Karpas-422 (cell line): ENCODE results near the gene OXNAD1. TPM values are rescaled to one million over a fixed set of nuclear protein-coding genes. Genes with fewer than 3 reads are reported as not detected.

Experiments
- DNase-seq: peaks from one replicate; pipeline ENCODE4 v3.0.0-alpha.2; 2015
- H2AFZ ChIP-seq: fragments of 200-600 bp; sonication (generic); 2 replicates; pipeline ENCODE4 v1.6.1; 2014; ENCODE audit warnings: antibody characterized with exemption, low read length, mixed read lengths
- H3K27ac ChIP-seq: fragments of 200-600 bp; sonication (generic); 2 replicates; pipeline ENCODE4 v1.5.1; 2014; ENCODE audit warnings: mild to moderate bottlenecking, low read length, moderate library complexity
- H3K27me3 ChIP-seq: fragments of 200-600 bp; sonication (generic); 2 replicates; pipeline ENCODE4 v1.6.1; 2014; ENCODE audit warnings: low read length, mixed read lengths
- H3K36me3 ChIP-seq: fragments of 200-600 bp; sonication (generic); 2 replicates; pipeline ENCODE4 v1.6.1; 2014; ENCODE audit warnings: low read length, mixed read lengths; ENCODE audit not compliant: insufficient read depth
- H3K4me1 ChIP-seq: fragments of 200-600 bp; sonication (generic); 2 replicates; pipeline ENCODE4 v1.6.1; 2014; ENCODE audit warnings: mild to moderate bottlenecking, low read length, mixed read lengths
- H3K4me2 ChIP-seq: fragments of 200-600 bp; sonication (generic); 2 replicates; pipeline ENCODE4 v1.6.1; 2014; ENCODE audit warnings: low read length, low read depth, mild to moderate bottlenecking; ENCODE audit not compliant: poor library complexity, severe bottlenecking
- H3K4me3 ChIP-seq: fragments of 200-600 bp; sonication (generic); 2 replicates; pipeline ENCODE4 v1.5.1; 2014; ENCODE audit warnings: mild to moderate bottlenecking, antibody characterized with exemption, low read length, mixed read lengths
- H3K79me2 ChIP-seq: fragments of 200-600 bp; sonication (generic); 2 replicates; pipeline ENCODE4 v1.6.1; 2014; ENCODE audit warnings: mild to moderate bottlenecking, low read length, mixed read lengths
- H3K9ac ChIP-seq: fragments of 200-600 bp; sonication (generic); 2 replicates; pipeline ENCODE4 v1.6.0; 2014; ENCODE audit warnings: low read length
- H3K9me2 ChIP-seq: fragments of 200-600 bp; sonication (generic), shearing (Covaris generic); replicated peaks from 2 replicates; pipeline ENCODE4 v1.6.0; 2014; ENCODE audit warnings: mild to moderate bottlenecking, low read length, moderate library complexity; ENCODE audit not compliant: insufficient read depth
- H3K9me3 ChIP-seq: fragments of 300-700, 200-600 bp; sonication (generic); 2 replicates; pipeline ENCODE4 v1.6.1; 2014; ENCODE audit warnings: low read length, mixed read lengths
- H4K20me1 ChIP-seq: fragments of 200-600 bp; sonication (generic); 2 replicates; pipeline ENCODE4 v1.6.1; 2014; ENCODE audit warnings: mild to moderate bottlenecking, antibody characterized with exemption, low read length, low read depth; ENCODE audit not compliant: insufficient read depth
- total RNA-seq: library from RNA; depleted of rRNA; stranded (reverse); fragments of >200 nt; shearing (Covaris generic); gene quantifications from 2 replicates; pipeline ENCODE4 v1.2.3, GENCODE V29; 2014; ENCODE audit warnings: low replicate concordance

Gene OXNAD1
- total RNA-seq, 1 experiment from 2014 or later = 30.3 TPM

- no peaks in the 10 kb centered on the region for H4K20me1 ChIP-seq
- peaks cover 61% of the 10 kb centered on the region for H3K36me3 ChIP-seq
- H3K9me3 ChIP-seq = no peaks in the 10 kb centered on the region
- H3K4me3 ChIP-seq = no peak overlapping the region
- no peak for DNase-seq
- peaks cover 37% of the 10 kb centered on the region for H3K79me2 ChIP-seq
- H3K9ac ChIP-seq = no peak overlapping the region
- no peaks in the 10 kb centered on the region for H3K27me3 ChIP-seq
- no peak overlapping the region for H3K4me2 ChIP-seq
- no peaks in the 10 kb centered on the region for H3K9me2 ChIP-seq
- H3K4me1 ChIP-seq = peaks cover 4% of the 10 kb centered on the region; the same call in 1 of the 2 replicates
- H3K27ac ChIP-seq = no peak overlapping the region
- H2AFZ ChIP-seq = no peak overlapping the region
Observed at GRCh38 chr3:16319723-16320122, 54.7 kb downstream of the OXNAD1 start.

- H2AFZ ChIP-seq = no peak overlapping the region
- no peak overlapping the region for H3K4me3 ChIP-seq
- H3K4me1 ChIP-seq = peaks cover 11% of the 10 kb centered on the region
- H3K9me2 ChIP-seq = no peaks in the 10 kb centered on the region
- H4K20me1 ChIP-seq = peaks cover under 1% of the 10 kb centered on the region; the same call in 1 of the 2 replicates
- no peaks in the 10 kb centered on the region for H3K27me3 ChIP-seq
- H3K9me3 ChIP-seq = no peaks in the 10 kb centered on the region
- no peak overlapping the region for H3K4me2 ChIP-seq
- H3K36me3 ChIP-seq = peaks cover 65% of the 10 kb centered on the region
- peaks cover 41% of the 10 kb centered on the region for H3K79me2 ChIP-seq
- H3K27ac ChIP-seq = 0 out of 2 replicates have a peak overlapping the region, but pooled peaks have one; percentile 13
- no peak overlapping the region for H3K9ac ChIP-seq
- DNase-seq = no peak
Observed at GRCh38 chr3:16320711-16321110, 55.7 kb downstream of the OXNAD1 start.

- Histone ChIP-seq H3K9me2 (no peaks in the 10 kb centered on the region), H4K20me1 (peaks cover 5% of the 10 kb centered on the region; the same call in 1 of the 2 replicates), H3K79me2 (peaks cover 45% of the 10 kb centered on the region), H3K9me3 (no peaks in the 10 kb centered on the region), H3K9ac (no peak overlapping the region), H3K27me3 (no peaks in the 10 kb centered on the region), H3K27ac (no peak overlapping the region), H3K4me3 (no peak overlapping the region), H3K4me2 (no peak overlapping the region), H3K4me1 (peaks cover 25% of the 10 kb centered on the region), H3K36me3 (peaks cover 66% of the 10 kb centered on the region), H2AFZ (no peak overlapping the region)
- no peak for DNase-seq
Observed at GRCh38 chr3:16322189-16322588, 57.2 kb downstream of the OXNAD1 start.

- H3K9ac ChIP-seq = no peak overlapping the region
- peaks cover 5% of the 10 kb centered on the region; the same call in 1 of the 2 replicates for H4K20me1 ChIP-seq
- H3K4me1 ChIP-seq = peaks cover 35% of the 10 kb centered on the region
- H3K27ac ChIP-seq = no peak overlapping the region
- no peak overlapping the region for H2AFZ ChIP-seq
- no peaks in the 10 kb centered on the region for H3K9me2 ChIP-seq
- no peak for DNase-seq
- no peaks in the 10 kb centered on the region for H3K27me3 ChIP-seq
- H3K4me3 ChIP-seq = no peak overlapping the region
- H3K79me2 ChIP-seq = peaks cover 37% of the 10 kb centered on the region
- peaks cover 59% of the 10 kb centered on the region for H3K36me3 ChIP-seq
- no peak overlapping the region for H3K4me2 ChIP-seq
- no peaks in the 10 kb centered on the region for H3K9me3 ChIP-seq
Observed at GRCh38 chr3:16323737-16324136, 58.7 kb downstream of the OXNAD1 start.

GRCh38 chr3:16325850-16326249, 60.8 kb downstream of the OXNAD1 start:
- no peak for DNase-seq
- H3K9ac ChIP-seq = no peak overlapping the region

GRCh38 chr3:16326724-16327349, 61.8 kb downstream of the OXNAD1 start:
- Histone ChIP-seq H3K9ac (no peak overlapping the region), H3K27me3 (no peaks in the 10 kb centered on the region)

More at GRCh38 chr3:16325850-16326249, 60.8 kb downstream of the OXNAD1 start:
- H3K79me2 ChIP-seq = peaks cover 45% of the 10 kb centered on the region
- no peak overlapping the region for H2AFZ ChIP-seq
- H3K4me3 ChIP-seq = no peak overlapping the region
- peaks cover 60% of the 10 kb centered on the region; the same call in 1 of the 2 replicates for H3K36me3 ChIP-seq
- H3K4me2 ChIP-seq = peak overlapping the region; percentile 16
- no peaks in the 10 kb centered on the region for H3K9me2 ChIP-seq
- peaks cover 5% of the 10 kb centered on the region; the same call in 1 of the 2 replicates for H4K20me1 ChIP-seq
- peaks cover 43% of the 10 kb centered on the region for H3K4me1 ChIP-seq
- H3K27ac ChIP-seq = peak overlapping the region; percentile 72
- H3K9me3 ChIP-seq = no peaks in the 10 kb centered on the region
- no peaks in the 10 kb centered on the region for H3K27me3 ChIP-seq

GRCh38 chr3:16328124-16328523, 63.1 kb downstream of the OXNAD1 start:
- Histone ChIP-seq H3K4me2 (no peak overlapping the region), H3K36me3 (peaks cover 76% of the 10 kb centered on the region), H3K79me2 (peaks cover 64% of the 10 kb centered on the region), H2AFZ (no peak overlapping the region), H3K4me3 (no peak overlapping the region), H4K20me1 (peaks cover 5% of the 10 kb centered on the region; the same call in 1 of the 2 replicates), H3K27me3 (no peaks in the 10 kb centered on the region), H3K9me2 (no peaks in the 10 kb centered on the region), H3K9me3 (no peaks in the 10 kb centered on the region), H3K27ac (no peak overlapping the region), H3K4me1 (peaks cover 43% of the 10 kb centered on the region), H3K9ac (no peak overlapping the region)
- DNase-seq = no peak

More at GRCh38 chr3:16326724-16327349, 61.8 kb downstream of the OXNAD1 start:
- Histone ChIP-seq H3K4me2 (no peak overlapping the region), H3K79me2 (peaks cover 51% of the 10 kb centered on the region), H3K4me3 (no peak overlapping the region), H4K20me1 (peaks cover 5% of the 10 kb centered on the region; the same call in 1 of the 2 replicates), H3K27ac (no peak overlapping the region), H3K36me3 (peaks cover 67% of the 10 kb centered on the region), H2AFZ (no peak overlapping the region), H3K9me2 (no peaks in the 10 kb centered on the region), H3K4me1 (peaks cover 43% of the 10 kb centered on the region), H3K9me3 (no peaks in the 10 kb centered on the region)
- no peak for DNase-seq

- no peaks in the 10 kb centered on the region for H3K9me2 ChIP-seq
- peaks cover 43% of the 10 kb centered on the region for H3K4me1 ChIP-seq
- peaks cover 63% of the 10 kb centered on the region for H3K79me2 ChIP-seq
- H3K36me3 ChIP-seq = peaks cover 74% of the 10 kb centered on the region
- no peak overlapping the region for H2AFZ ChIP-seq
- H3K27me3 ChIP-seq = no peaks in the 10 kb centered on the region
- H3K4me2 ChIP-seq = no peak overlapping the region
- H3K4me3 ChIP-seq = no peak overlapping the region
- H3K27ac ChIP-seq = no peak overlapping the region
- DNase-seq = no peak
- H4K20me1 ChIP-seq = peaks cover 5% of the 10 kb centered on the region; the same call in 1 of the 2 replicates
- no peak overlapping the region for H3K9ac ChIP-seq
- H3K9me3 ChIP-seq = no peaks in the 10 kb centered on the region
Observed at GRCh38 chr3:16329036-16329825, 64.2 kb downstream of the OXNAD1 start.
